Measurements from ENCODE around the gene OR2M4.

Gene OR2M4

GRCh38 chr1:248231117-248231516, at the start of gene OR2M4:
Gene OR2M4 (plus strand): TSS chr1:248231417. CDS start chr1:248238929, 7,512 bp downstream.
- TF ChIP-seq POLR2A (IDR thresholded peaks at IDR 0.05; ENCODE audit: extremely low read depth, insufficient read length) (no peak), CTCF (IDR thresholded peaks at IDR 0.05; ENCODE audit: low read depth, low read length) (no peak), MAX (IDR thresholded peaks at IDR 0.05; ENCODE audit: low read depth, low read length) (no peak), MYC (IDR thresholded peaks at IDR 0.05; ENCODE audit: low read depth, low read length) (no peak)
- DNase-seq (ENCODE audit: low read depth): no peak
- no peak within 1 kb of the TSS for H3K4me3 ChIP-seq (ENCODE audit: low read depth, low read length)

GRCh38 chr1:248183996-248184395, 47.2 kb upstream of the OR2M4 start:
- no peak overlapping the region for H3K4me3 ChIP-seq (ENCODE audit: low read depth, low read length)
- no peak for DNase-seq (ENCODE audit: low read depth)
- TF ChIP-seq MAX (IDR thresholded peaks at IDR 0.05; ENCODE audit: low read depth, low read length): no peak
- TF ChIP-seq CTCF (IDR thresholded peaks at IDR 0.05; ENCODE audit: low read depth, low read length): no peak
- TF ChIP-seq MYC (IDR thresholded peaks at IDR 0.05; ENCODE audit: low read depth, low read length): no peak
- no peak for TF ChIP-seq POLR2A (IDR thresholded peaks at IDR 0.05; ENCODE audit: extremely low read depth, insufficient read length)

- no peak for DNase-seq (ENCODE audit: low read depth)
- TF ChIP-seq CTCF (IDR thresholded peaks at IDR 0.05; ENCODE audit: low read depth, low read length) (no peak), MAX (IDR thresholded peaks at IDR 0.05; ENCODE audit: low read depth, low read length) (no peak), POLR2A (IDR thresholded peaks at IDR 0.05; ENCODE audit: extremely low read depth, insufficient read length) (no peak), MYC (IDR thresholded peaks at IDR 0.05; ENCODE audit: low read depth, low read length) (no peak)
- H3K4me3 ChIP-seq (ENCODE audit: low read depth, low read length): no peak overlapping the region
Observed at GRCh38 chr1:248187363-248187762, 43.9 kb upstream of the OR2M4 start.

GRCh38 chr1:248189026-248189425, 42.2 kb upstream of the OR2M4 start:
- no peak overlapping the region for H3K4me3 ChIP-seq (ENCODE audit: low read depth, low read length)
- DNase-seq (ENCODE audit: low read depth): no peak
- TF ChIP-seq MYC (IDR thresholded peaks at IDR 0.05; ENCODE audit: low read depth, low read length) (no peak), CTCF (IDR thresholded peaks at IDR 0.05; ENCODE audit: low read depth, low read length) (no peak), POLR2A (IDR thresholded peaks at IDR 0.05; ENCODE audit: extremely low read depth, insufficient read length) (no peak), MAX (IDR thresholded peaks at IDR 0.05; ENCODE audit: low read depth, low read length) (no peak)

- no peak overlapping the region for H3K4me3 ChIP-seq (ENCODE audit: low read depth, low read length)
- TF ChIP-seq MAX (IDR thresholded peaks at IDR 0.05; ENCODE audit: low read depth, low read length) (no peak), MYC (IDR thresholded peaks at IDR 0.05; ENCODE audit: low read depth, low read length) (no peak), POLR2A (IDR thresholded peaks at IDR 0.05; ENCODE audit: extremely low read depth, insufficient read length) (no peak), CTCF (IDR thresholded peaks at IDR 0.05; ENCODE audit: low read depth, low read length) (no peak)
- DNase-seq (ENCODE audit: low read depth): no peak
Observed at GRCh38 chr1:248194117-248194516, 37.1 kb upstream of the OR2M4 start.

GRCh38 chr1:248196965-248197364, 34.3 kb upstream of the OR2M4 start, which contains the start of gene OR2M3:
Gene OR2M3 (plus strand): TSS chr1:248197265. CDS start chr1:248203068, 5,803 bp downstream.
- no peak within 1 kb of the TSS for H3K4me3 ChIP-seq (ENCODE audit: low read depth, low read length)
- DNase-seq (ENCODE audit: low read depth): no peak
- TF ChIP-seq MAX (IDR thresholded peaks at IDR 0.05; ENCODE audit: low read depth, low read length) (no peak), CTCF (IDR thresholded peaks at IDR 0.05; ENCODE audit: low read depth, low read length) (no peak), POLR2A (IDR thresholded peaks at IDR 0.05; ENCODE audit: extremely low read depth, insufficient read length) (no peak), MYC (IDR thresholded peaks at IDR 0.05; ENCODE audit: low read depth, low read length) (no peak)
